DOHH2 (cell line): ENCODE results near the gene INTS6L.

Source experiments
- H3F3A ChIP-seq: fragments of 200-600 bp; sonication (generic), shearing (Covaris generic); 2 replicates; pipeline ENCODE4 v1.6.0; 2016; ENCODE audit warnings: antibody characterized with exemption, mild to moderate bottlenecking; ENCODE audit not compliant: control insufficient read depth, insufficient read depth
- H3K27ac ChIP-seq: fragments of 200-600 bp; sonication (generic); 2 replicates; pipeline ENCODE4 v1.5.1; 2014; ENCODE audit warnings: low read depth, mild to moderate bottlenecking, low read length, moderate library complexity
- H3K27me3 ChIP-seq: fragments of 200-600 bp; sonication (generic); 2 replicates; pipeline ENCODE4 v1.6.1; 2014; ENCODE audit warnings: mild to moderate bottlenecking, low read length, mixed read lengths; ENCODE audit not compliant: control insufficient read depth
- H3K36me3 ChIP-seq: fragments of 200-600 bp; sonication (generic); 2 replicates; pipeline ENCODE4 v1.6.1; 2014; ENCODE audit warnings: mild to moderate bottlenecking, low read length, moderate library complexity, mixed read lengths; ENCODE audit not compliant: control insufficient read depth
- H3K4me1 ChIP-seq: fragments of 200-600 bp; sonication (generic); 2 replicates; pipeline ENCODE4 v1.6.1; 2014; ENCODE audit warnings: mild to moderate bottlenecking, low read length, mixed read lengths; ENCODE audit not compliant: control insufficient read depth
- H3K4me2 ChIP-seq: fragments of 200-600 bp; sonication (generic); 2 replicates; pipeline ENCODE4 v1.6.0; 2014; ENCODE audit warnings: mild to moderate bottlenecking, low read length, moderate library complexity
- H3K4me3 ChIP-seq: fragments of 200-600 bp; sonication (generic); 2 replicates; pipeline ENCODE4 v1.5.1; 2014; ENCODE audit warnings: mild to moderate bottlenecking, low read length, mixed read lengths
- H3K79me2 ChIP-seq: fragments of 200-600 bp; sonication (generic); 2 replicates; pipeline ENCODE4 v1.6.1; 2014; ENCODE audit warnings: mild to moderate bottlenecking, low read length, mixed read lengths; ENCODE audit not compliant: control insufficient read depth
- H3K9me2 ChIP-seq: fragments of 200-600 bp; sonication (generic); replicated peaks from 2 replicates; pipeline ENCODE4 v1.6.1; 2014; ENCODE audit warnings: mild to moderate bottlenecking, low read length, mixed read lengths; ENCODE audit not compliant: control insufficient read depth
- H3K9me3 ChIP-seq: fragments of 200-600 bp; sonication (generic); 2 replicates; pipeline ENCODE4 v1.6.1; 2014; ENCODE audit warnings: antibody characterized with exemption, low read length, mixed read lengths; ENCODE audit not compliant: control insufficient read depth, insufficient read depth
- H4K20me1 ChIP-seq: fragments of 200-600 bp; sonication (generic); 2 replicates; pipeline ENCODE4 v1.6.0; 2014; ENCODE audit warnings: low read depth, mild to moderate bottlenecking, antibody characterized with exemption, low read length, moderate library complexity; ENCODE audit not compliant: control insufficient read depth, insufficient read depth
- CTCF ChIP-seq: fragments of 200-600 bp; sonication (generic); IDR thresholded peaks from one replicate; pipeline ENCODE4 v1.5.1; 2014; ENCODE audit warnings: antibody characterized with exemption, mild to moderate bottlenecking, low read depth, low read length; ENCODE audit not compliant: poor library complexity, severe bottlenecking
- EZH2phosphoT487 ChIP-seq: fragments of 200-600 bp; sonication (generic); IDR thresholded peaks from 2 replicates; pipeline ENCODE4 v1.6.1; 2017; ENCODE audit warnings: borderline replicate concordance, mild to moderate bottlenecking, antibody characterized with exemption, low read length, moderate library complexity, mixed read lengths

INTS6L gene

GRCh38 chrX:135530097-135530496, 9.6 kb downstream of the INTS6L start:
- Histone ChIP-seq H3K27me3 (no peaks in the 10 kb centered on the region), H3F3A (no peaks in the 10 kb centered on the region), H3K79me2 (peaks cover 5% of the 10 kb centered on the region), H3K4me3 (no peak overlapping the region), H3K4me2 (no peak overlapping the region), H3K9me2 (no peaks in the 10 kb centered on the region), H3K36me3 (no peaks in the 10 kb centered on the region), H3K27ac (no peak overlapping the region), H3K4me1 (no peaks in the 10 kb centered on the region), H4K20me1 (no peaks in the 10 kb centered on the region), H3K9me3 (no peaks in the 10 kb centered on the region)
- TF ChIP-seq CTCF: no peak
- TF ChIP-seq EZH2phosphoT487: no peak

- Histone ChIP-seq H3F3A (no peaks in the 10 kb centered on the region), H3K4me3 (no peak overlapping the region), H3K4me1 (peaks cover 3% of the 10 kb centered on the region), H3K9me3 (no peaks in the 10 kb centered on the region), H3K36me3 (no peaks in the 10 kb centered on the region), H3K27me3 (no peaks in the 10 kb centered on the region), H3K4me2 (no peak overlapping the region), H3K27ac (no peak overlapping the region), H3K79me2 (peaks cover 5% of the 10 kb centered on the region), H3K9me2 (no peaks in the 10 kb centered on the region), H4K20me1 (no peaks in the 10 kb centered on the region)
- no peak for TF ChIP-seq CTCF
Observed at GRCh38 chrX:135531813-135532212, 11.4 kb downstream of the INTS6L start.

GRCh38 chrX:135535077-135535940, 14.8 kb downstream of the INTS6L start:
- Histone ChIP-seq H3K4me2 (no peak overlapping the region), H3K27me3 (no peaks in the 10 kb centered on the region), H3F3A (no peaks in the 10 kb centered on the region), H3K4me1 (peaks cover 6% of the 10 kb centered on the region), H3K27ac (no peak overlapping the region), H3K4me3 (no peak overlapping the region), H3K79me2 (peaks cover 5% of the 10 kb centered on the region; the same call in 1 of the 2 replicates), H3K9me3 (no peaks in the 10 kb centered on the region), H3K9me2 (no peaks in the 10 kb centered on the region), H4K20me1 (no peaks in the 10 kb centered on the region), H3K36me3 (no peaks in the 10 kb centered on the region)
- TF ChIP-seq EZH2phosphoT487 (no peak), CTCF (no peak)
